Epithelial cell of esophagus (primary cell): Measurements from ENCODE around the gene MRS2.
A peak's percentile ranks its signal among the peaks of the same experiment; 100 is the strongest.
"Not testable (repeated sequence)": the region's sequence is repeated elsewhere in the genome, so short reads cannot be mapped to it uniquely, and the experiment has no call there.

Source experiments
- DNase-seq: peaks from one replicate; pipeline ENCODE4 v3.0.0; 2010; ENCODE audit warnings: low read depth
- H3K4me3 ChIP-seq: 2 replicates; pipeline ENCODE4 v1.5.1; 2011; ENCODE audit warnings: mild to moderate bottlenecking, low read length, control low read depth
- CTCF ChIP-seq: IDR thresholded peaks from 2 replicates; pipeline ENCODE4 v1.5.1; 2011; ENCODE audit warnings: low read depth, mild to moderate bottlenecking, low read length, control low read depth, inconsistent platforms; ENCODE audit not compliant: insufficient read depth; ENCODE audit errors: missing control alignments

Gene MRS2

GRCh38 chr6:24358219-24358821 lies 44.4 kb upstream of the MRS2 start:
- no peak for TF ChIP-seq CTCF
- peak overlapping the region; percentile 23 for H3K4me3 ChIP-seq
- no peak for DNase-seq

GRCh38 chr6:24359640-24360454 lies 42.9 kb upstream of the MRS2 start:
- H3K4me3 ChIP-seq, result peak overlapping the region; percentile 54
- DNase-seq, result peak; percentile 68
- peak; percentile 90 for TF ChIP-seq CTCF

GRCh38 chr6:24362363-24362762 lies 40.4 kb upstream of the MRS2 start:
- not testable (repeated sequence) for DNase-seq, H3K4me3 ChIP-seq

- H3K4me3 ChIP-seq, DNase-seq: not testable (repeated sequence)
Measured at GRCh38 chr6:24365103-24365633, 37.6 kb upstream of the MRS2 start.

GRCh38 chr6:24374612-24375011 lies 28.1 kb upstream of the MRS2 start:
- TF ChIP-seq CTCF, result no peak
- no peak for DNase-seq
- no peak overlapping the region for H3K4me3 ChIP-seq

GRCh38 chr6:24376871-24377270 lies 25.9 kb upstream of the MRS2 start:
- no peak overlapping the region for H3K4me3 ChIP-seq
- no peak for TF ChIP-seq CTCF
- no peak for DNase-seq

GRCh38 chr6:24378473-24379097 lies 24.2 kb upstream of the MRS2 start:
- H3K4me3 ChIP-seq, result no peak overlapping the region
- no peak for TF ChIP-seq CTCF
- DNase-seq, result no peak
